ENCODE data around the gene CCDC33. TPM values are rescaled to one million over a fixed set of nuclear protein-coding genes. Genes with fewer than 3 reads are reported as not detected.

CCDC33 gene
- polyA plus RNA-seq, 1 experiment, result not detected

DNA sequence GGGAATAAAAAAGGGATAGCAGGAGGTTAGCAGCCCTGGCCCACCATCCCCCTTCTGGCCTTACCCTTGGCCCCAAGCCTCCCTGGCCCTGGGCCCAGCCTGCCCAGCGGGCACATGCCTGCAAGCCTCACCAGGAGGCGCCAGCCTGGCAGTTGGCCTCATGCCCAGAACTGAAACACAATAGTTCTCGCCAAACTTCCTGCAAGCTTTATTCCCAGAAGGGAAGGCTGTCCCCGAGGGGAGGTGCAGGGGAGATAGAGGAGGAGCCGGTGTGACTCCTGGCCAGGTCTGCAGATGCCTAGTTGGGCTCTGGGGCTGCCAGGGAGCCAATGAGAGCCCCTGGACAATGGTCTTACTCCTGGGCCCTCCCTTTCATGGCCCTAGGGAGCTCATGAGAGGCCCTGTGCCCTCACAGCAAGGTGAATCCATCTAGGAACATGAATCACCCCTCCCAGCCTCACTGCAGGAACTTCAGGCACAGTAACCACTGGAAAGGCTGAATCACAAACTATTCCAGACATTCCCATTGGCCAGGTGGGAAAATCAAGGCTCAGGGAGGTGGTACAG, 4.0 kb downstream of the CCDC33 start:
- H3K27ac ChIP-seq (ENCODE audit: low read depth, low read length), result no peak overlapping the region
- CTCF ChIA-PET, result interaction anchor here (1.2 kb wide), 1 partner anchor 68 kb away, joined by 5 read pairs; no protein-coding TSS in a partner anchor
- no peak overlapping the region for H3K4me3 ChIP-seq (ENCODE audit: low read depth, low read length)
- POLR2A ChIA-PET, result interaction anchor here (0.8 kb wide), 1 partner anchor 25 kb away, joined by 3 read pairs; no protein-coding TSS in a partner anchor
- peaks cover 23% of the 10 kb centered on the region for H3K27me3 ChIP-seq (ENCODE audit: control insufficient read depth, insufficient read depth, low read length)
- no peaks in the 10 kb centered on the region for H3K9me3 ChIP-seq (ENCODE audit: control insufficient read depth, insufficient read depth, low read length)
- no peak for DNase-seq (ENCODE audit: low read depth, low spot score)
- TF ChIP-seq, protein P1, sequence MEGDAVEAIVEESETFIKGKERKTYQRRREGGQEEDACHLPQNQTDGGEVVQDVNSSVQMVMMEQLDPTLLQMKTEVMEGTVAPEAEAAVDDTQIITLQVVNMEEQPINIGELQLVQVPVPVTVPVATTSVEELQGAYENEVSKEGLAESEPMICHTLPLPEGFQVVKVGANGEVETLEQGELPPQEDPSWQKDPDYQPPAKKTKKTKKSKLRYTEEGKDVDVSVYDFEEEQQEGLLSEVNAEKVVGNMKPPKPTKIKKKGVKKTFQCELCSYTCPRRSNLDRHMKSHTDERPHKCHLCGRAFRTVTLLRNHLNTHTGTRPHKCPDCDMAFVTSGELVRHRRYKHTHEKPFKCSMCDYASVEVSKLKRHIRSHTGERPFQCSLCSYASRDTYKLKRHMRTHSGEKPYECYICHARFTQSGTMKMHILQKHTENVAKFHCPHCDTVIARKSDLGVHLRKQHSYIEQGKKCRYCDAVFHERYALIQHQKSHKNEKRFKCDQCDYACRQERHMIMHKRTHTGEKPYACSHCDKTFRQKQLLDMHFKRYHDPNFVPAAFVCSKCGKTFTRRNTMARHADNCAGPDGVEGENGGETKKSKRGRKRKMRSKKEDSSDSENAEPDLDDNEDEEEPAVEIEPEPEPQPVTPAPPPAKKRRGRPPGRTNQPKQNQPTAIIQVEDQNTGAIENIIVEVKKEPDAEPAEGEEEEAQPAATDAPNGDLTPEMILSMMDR (IDR thresholded peaks at IDR 0.05; ENCODE audit: low read depth, low read length), result peak; percentile 48

GRCh38 chr15:74240897-74241614, 4.9 kb downstream of the CCDC33 start:
- TF ChIP-seq, protein P1 (IDR thresholded peaks at IDR 0.05; ENCODE audit: low read depth, low read length), result no peak
- Histone ChIP-seq H3K27me3 (ENCODE audit: control insufficient read depth, insufficient read depth, low read length) (peaks cover 27% of the 10 kb centered on the region), H3K27ac (ENCODE audit: low read depth, low read length) (no peak overlapping the region), H3K9me3 (ENCODE audit: control insufficient read depth, insufficient read depth, low read length) (no peaks in the 10 kb centered on the region), H3K4me3 (ENCODE audit: low read depth, low read length) (no peak overlapping the region)
- DNase-seq (ENCODE audit: low read depth, low spot score), result no peak
- POLR2A ChIA-PET, result interaction anchor here (0.6 kb wide), 1 partner anchor 9 kb away, joined by 3 read pairs; no protein-coding TSS in a partner anchor
- CTCF ChIA-PET, result interaction anchor here (0.6 to 1.6 kb wide), 2 partner anchors 80 to 268 kb away, joined by 3 to 4 read pairs; no protein-coding TSS in a partner anchor

- peaks cover 23% of the 10 kb centered on the region for H3K27me3 ChIP-seq (ENCODE audit: control insufficient read depth, insufficient read depth, low read length)
- DNase-seq (ENCODE audit: low read depth, low spot score), result no peak
- no peak overlapping the region for H3K4me3 ChIP-seq (ENCODE audit: low read depth, low read length)
- POLR2A ChIA-PET, result no interaction called here
- H3K27ac ChIP-seq (ENCODE audit: low read depth, low read length), result no peak overlapping the region
- CTCF ChIA-PET, result interaction anchor here (1.6 kb wide), 1 partner anchor 78 kb away, joined by 3 read pairs; no protein-coding TSS in a partner anchor
- H3K9me3 ChIP-seq (ENCODE audit: control insufficient read depth, insufficient read depth, low read length), result no peaks in the 10 kb centered on the region
- TF ChIP-seq, protein P1 (IDR thresholded peaks at IDR 0.05; ENCODE audit: low read depth, low read length), result no peak
These were observed 6.5 kb downstream of the CCDC33 start for GRCh38 chr15:74242441-74243185.

DNA sequence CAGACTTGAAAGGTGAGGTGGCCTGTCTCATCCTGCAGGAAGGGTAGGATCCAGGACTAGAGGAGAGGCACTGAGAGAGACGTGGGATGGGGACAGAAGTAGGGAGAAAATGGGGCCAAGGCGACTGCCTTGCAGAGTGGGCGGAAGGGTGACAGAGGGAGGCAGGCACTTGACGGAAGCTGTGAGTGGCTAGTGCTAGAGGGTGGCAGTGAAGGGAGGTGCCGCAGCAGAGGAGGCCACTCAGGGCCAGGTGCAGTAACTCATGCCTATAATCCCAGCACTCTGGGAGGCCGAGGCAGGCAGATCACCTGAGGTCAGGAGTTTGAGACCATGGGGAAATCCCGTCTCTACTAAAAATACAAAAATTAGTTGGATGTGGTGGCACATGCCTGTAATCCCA, 7.3 kb downstream of the CCDC33 start:
- DNase-seq (ENCODE audit: low read depth, low spot score), result no peak
- no peaks in the 10 kb centered on the region for H3K9me3 ChIP-seq (ENCODE audit: control insufficient read depth, insufficient read depth, low read length)
- H3K4me3 ChIP-seq (ENCODE audit: low read depth, low read length), result no peak overlapping the region
- peaks cover 24% of the 10 kb centered on the region for H3K27me3 ChIP-seq (ENCODE audit: control insufficient read depth, insufficient read depth, low read length)
- ChIA-PET POLR2A (interaction anchor here (0.6 kb wide), 1 partner anchor 122 kb away, joined by 6 read pairs; no protein-coding TSS in a partner anchor), CTCF (no interaction called here)
- TF ChIP-seq, protein P1 (IDR thresholded peaks at IDR 0.05; ENCODE audit: low read depth, low read length), result no peak
- no peak overlapping the region for H3K27ac ChIP-seq (ENCODE audit: low read depth, low read length)

Measured in AG04450 (cell line).